Spleen (tissue), 11 donors: ENCODE measurements around the gene METTL6. TPM values are rescaled to one million over a fixed set of nuclear protein-coding genes. Genes with fewer than 3 reads are reported as not detected.
A peak's percentile ranks its signal among the peaks of the same experiment; 100 is the strongest.
"Not testable (repeated sequence)": the region's sequence is repeated elsewhere in the genome, so short reads cannot be mapped to it uniquely, and the experiment has no call there.

ENCODE experiments used
- DNase-seq: peaks from one replicate; pipeline ENCODE4 v3.0.0-alpha.2; 2020
- H3K27ac ChIP-seq, 8 donors: fragments of 200-600 bp; sonication (generic) in 7 of 8; 1 replicate in 4 of 8; 2 replicates in 4 of 8; pipeline versions ENCODE4 v1.5.0 to v1.8.0; 2016 to 2021; ENCODE audit warnings: inconsistent platforms in 4 of 8, mild to moderate bottlenecking in 4 of 8, moderate library complexity in 1 of 8
- H3K27me3 ChIP-seq, 7 donors: fragments of 200-600 bp; sonication (generic) in 6 of 7; replicated peaks in 1 of 7; 1 replicate in 4 of 7; 2 replicates in 3 of 7; pipeline versions ENCODE4 v1.5.0 to v1.8.0; 2016 to 2021; ENCODE audit warnings: inconsistent platforms in 3 of 7, mild to moderate bottlenecking in 1 of 7
- H3K36me3 ChIP-seq, 6 donors: fragments of 200-600 bp; sonication (generic) in 5 of 6; 1 replicate in 4 of 6; 2 replicates in 2 of 6; pipeline versions ENCODE4 v1.5.0 to v1.8.0; 2016 to 2021; ENCODE audit warnings: inconsistent platforms in 2 of 6
- H3K4me1 ChIP-seq, 6 donors: fragments of 200-600 bp; sonication (generic) in 5 of 6; 1 replicate in 3 of 6; 2 replicates in 3 of 6; pipeline versions ENCODE4 v1.5.0 to v1.8.0; 2016 to 2021; ENCODE audit warnings: inconsistent platforms in 3 of 6
- H3K4me3 ChIP-seq, 8 donors: fragments of 200-600 bp; sonication (generic) in 7 of 8; 1 replicate in 4 of 8; 2 replicates in 4 of 8; pipeline versions ENCODE4 v1.5.0 to v1.8.0; 2016 to 2021; ENCODE audit warnings: inconsistent platforms in 4 of 8, mild to moderate bottlenecking in 4 of 8, moderate library complexity in 2 of 8
- H3K9me3 ChIP-seq, 8 donors: fragments of 200-600 bp; sonication (generic) in 7 of 8; 1 replicate in 4 of 8; 2 replicates in 4 of 8; pipeline versions ENCODE4 v1.5.0 to v1.8.0; 2016 to 2021; ENCODE audit warnings: inconsistent platforms in 4 of 8
- POLR2A ChIP-seq, 3 donors: fragments of 450-650 bp; IDR thresholded peaks; one replicate each; pipeline ENCODE4 v1.5.1; 2017; ENCODE audit warnings: antibody characterized with exemption in 3 of 3, mild to moderate bottlenecking in 1 of 3
- POLR2AphosphoS5 ChIP-seq, 3 donors: sonication (generic); formaldehyde crosslinking; IDR thresholded peaks; one replicate each; pipeline ENCODE4 v1.5.1; 2017; ENCODE audit warnings: antibody characterized with exemption in 3 of 3
- WGBS, 5 donors: extraction: QIAGEN DNeasy Blood & Tissue Kit in 3 of 5; methylation state at CpG; one replicate each; pipeline versions ENCODE4 v1.1.5 to v1.1.7; 2013 to 2018; 5-methylcytosine and 5-hydroxymethylcytosine counted together
- intact Hi-C: fragments of 100-400 bp; cut with DNase I; formaldehyde crosslinking; loops from one replicate; pipeline ENCODE4 v1.15.0; 2023; ENCODE audit warnings: low total_unique reads
- polyA plus RNA-seq, 3 donors: library from polyadenylated mRNA; stranded (reverse); fragments of 200-250 nt; gene quantifications; one replicate each; pipeline ENCODE4 v1.2.1, GENCODE V29; 2013
- total RNA-seq, 7 donors: library from RNA; depleted of rRNA in 3 of 7; stranded (reverse); fragments of >200 nt in 3 of 7; fragmentation: NEBNext Ultra II Directional in 4 of 7; extraction: Animal tissue kit (Norgen Biotek cat#: 25700) in 4 of 7; gene quantifications; one replicate each; pipeline versions ENCODE4 v1.1.0 to v1.2.1, GENCODE V29; 2016 to 2021
- TF ChIP-seq, protein P1 (sequence below), 11 experiments: fragments of 200-600 bp in 7 of 11; fragments of 450-650 bp in 4 of 11; sonication (generic) in 4 of 11; IDR thresholded peaks in 8 of 11; conservative IDR thresholded peaks in 3 of 11; 1 replicate in 7 of 11; 2 replicates in 4 of 11; pipeline versions ENCODE4 v1.4.0 to v1.8.0; 2016 to 2021; ENCODE audit warnings: antibody characterized with exemption in 11 of 11, inconsistent platforms in 4 of 11, mild to moderate bottlenecking in 1 of 11
- donor health status: healthy with polysubstance abuse.
- donor health status: DM: no; HTN: no; CAD: no; lungs with moderate emphysema.
- donor health status: DM: no; HTN: no; CAD: no.
- donor health status: Bipolar disorder and iron deficiency.
- donor health status: healthy.
- donor health status: DM: no; HTN: no; CAD: no.
- donor health status: DM: yes; HTN: yes; CAD: no.

Gene METTL6
- total and polyA plus RNA-seq, 10 donors: 6.4 to 18.8 (median 14.2) TPM

DNA sequence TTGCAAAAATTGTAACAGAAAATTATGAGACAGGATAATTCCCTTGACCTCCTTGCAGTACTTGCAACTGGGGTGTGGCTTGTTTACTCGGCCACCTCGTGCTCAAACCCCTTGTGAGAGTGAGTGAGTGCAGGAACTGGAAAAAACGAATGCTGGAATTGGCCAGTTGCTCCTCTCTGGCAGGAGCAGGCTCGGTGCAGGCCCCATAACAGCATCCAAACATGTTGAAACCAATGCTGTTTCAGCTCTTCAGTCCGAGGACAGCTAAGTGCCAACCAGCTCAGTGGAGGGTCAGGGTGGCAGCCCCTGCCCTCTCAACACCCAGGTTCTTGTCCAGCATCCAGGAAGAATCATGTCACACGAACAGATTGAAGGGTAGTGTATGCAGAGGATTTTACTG is 36.9 kb downstream of the METTL6 start:
- 61 to 72% (median 65%) methylated on average over 6 of the region's 6 CpGs for WGBS, 5 donors
- H3K9me3 ChIP-seq: peaks cover 0 to 16% (median 13%) of the 10 kb centered on the region in 8 donors
- TF ChIP-seq POLR2AphosphoS5 (IDR thresholded peaks at IDR 0.05) (no peak), POLR2A (IDR thresholded peaks at IDR 0.05) (no peak)
- TF ChIP-seq, protein P1, sequence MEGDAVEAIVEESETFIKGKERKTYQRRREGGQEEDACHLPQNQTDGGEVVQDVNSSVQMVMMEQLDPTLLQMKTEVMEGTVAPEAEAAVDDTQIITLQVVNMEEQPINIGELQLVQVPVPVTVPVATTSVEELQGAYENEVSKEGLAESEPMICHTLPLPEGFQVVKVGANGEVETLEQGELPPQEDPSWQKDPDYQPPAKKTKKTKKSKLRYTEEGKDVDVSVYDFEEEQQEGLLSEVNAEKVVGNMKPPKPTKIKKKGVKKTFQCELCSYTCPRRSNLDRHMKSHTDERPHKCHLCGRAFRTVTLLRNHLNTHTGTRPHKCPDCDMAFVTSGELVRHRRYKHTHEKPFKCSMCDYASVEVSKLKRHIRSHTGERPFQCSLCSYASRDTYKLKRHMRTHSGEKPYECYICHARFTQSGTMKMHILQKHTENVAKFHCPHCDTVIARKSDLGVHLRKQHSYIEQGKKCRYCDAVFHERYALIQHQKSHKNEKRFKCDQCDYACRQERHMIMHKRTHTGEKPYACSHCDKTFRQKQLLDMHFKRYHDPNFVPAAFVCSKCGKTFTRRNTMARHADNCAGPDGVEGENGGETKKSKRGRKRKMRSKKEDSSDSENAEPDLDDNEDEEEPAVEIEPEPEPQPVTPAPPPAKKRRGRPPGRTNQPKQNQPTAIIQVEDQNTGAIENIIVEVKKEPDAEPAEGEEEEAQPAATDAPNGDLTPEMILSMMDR (IDR thresholded peaks at IDR 0.05 in 8 of 11, conservative IDR thresholded peaks at IDR 0.05 in 3 of 11): no peak
- H3K4me1 ChIP-seq: peaks cover 0 to 37% (median 28%) of the 10 kb centered on the region in 6 donors
- intact Hi-C loops: no loop called here
- H3K36me3 ChIP-seq: no peaks in the 10 kb centered on the region
- H3K27me3 ChIP-seq: no peaks in the 10 kb centered on the region
- H3K4me3 ChIP-seq: no peak overlapping the region
- no peak overlapping the region for H3K27ac ChIP-seq
- DNase-seq: no peak

DNA sequence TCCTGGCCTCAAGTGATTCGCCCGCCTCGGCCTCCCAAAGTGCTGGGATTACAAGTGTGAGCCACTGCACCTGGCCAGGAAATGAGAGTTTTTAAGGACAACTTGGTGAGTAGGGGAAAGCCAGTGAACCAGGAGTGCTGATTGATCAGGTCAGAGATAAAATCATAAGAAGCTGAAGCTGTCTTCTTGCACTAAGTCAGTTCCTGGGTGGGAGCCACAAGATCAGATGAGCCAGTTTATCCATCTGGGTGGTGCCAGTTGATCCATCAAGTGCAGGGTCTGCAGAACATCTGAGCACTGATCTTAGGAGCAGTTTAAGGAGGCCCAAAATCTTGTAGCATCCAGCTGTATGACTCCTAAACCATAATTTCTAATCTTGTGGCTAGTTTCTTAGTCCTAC is 39.0 kb downstream of the METTL6 start:
- peak overlapping the region in 3 of 8 donors; percentile 77 to 87 (median 83) for H3K27ac ChIP-seq
- WGBS, 5 donors: 78 to 85% (median 80%) methylated on average over 2 to 3 of the region's 3 CpGs
- DNase-seq, H3K27me3 ChIP-seq, intact Hi-C loops, H3K4me3 ChIP-seq, H3K36me3 ChIP-seq: not testable (repeated sequence)
- peaks cover 0 to 17% (median 13%) of the 10 kb centered on the region in 8 donors for H3K9me3 ChIP-seq
- H3K4me1 ChIP-seq: peaks cover 0 to 57% (median 43%) of the 10 kb centered on the region in 6 donors

DNA sequence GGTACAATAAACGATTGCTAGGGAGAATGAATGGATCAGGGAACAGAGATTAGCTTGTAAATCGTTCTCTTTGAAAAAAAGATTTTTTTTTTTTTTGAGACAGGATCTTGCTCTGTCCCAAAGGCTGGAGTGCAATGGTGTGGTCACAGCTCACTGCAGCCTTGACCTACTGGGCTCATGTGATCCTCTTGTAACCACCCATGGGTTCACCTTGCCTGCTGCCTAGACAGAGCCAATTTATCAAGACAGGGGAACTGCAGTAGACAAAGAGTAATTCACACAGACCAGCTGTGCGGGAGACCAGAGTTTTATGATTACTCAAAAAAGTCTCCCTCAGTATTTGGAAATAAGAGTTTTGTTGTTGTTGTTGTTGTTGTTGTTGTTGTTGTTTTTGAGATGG is 39.6 kb downstream of the METTL6 start:
- no peaks in the 10 kb centered on the region for H3K27me3 ChIP-seq
- peaks cover 0 to 60% (median 46%) of the 10 kb centered on the region in 6 donors for H3K4me1 ChIP-seq
- H3K36me3 ChIP-seq: no peaks in the 10 kb centered on the region
- WGBS, 5 donors: 67 to 77% (median 71%) methylated on average over 3 of the region's 3 CpGs
- H3K4me3 ChIP-seq: no peak overlapping the region
- TF ChIP-seq POLR2A (IDR thresholded peaks at IDR 0.05) (no peak), POLR2AphosphoS5 (IDR thresholded peaks at IDR 0.05) (no peak)
- TF ChIP-seq, protein P1 (IDR thresholded peaks at IDR 0.05 in 8 of 11, conservative IDR thresholded peaks at IDR 0.05 in 3 of 11): no peak
- DNase-seq: no peak
- peaks cover 0 to 17% (median 13%) of the 10 kb centered on the region in 8 donors for H3K9me3 ChIP-seq
- H3K27ac ChIP-seq: peak overlapping the region in 5 of 8 donors; percentile 23 to 87 (median 77)
- intact Hi-C loops: no loop called here

DNA sequence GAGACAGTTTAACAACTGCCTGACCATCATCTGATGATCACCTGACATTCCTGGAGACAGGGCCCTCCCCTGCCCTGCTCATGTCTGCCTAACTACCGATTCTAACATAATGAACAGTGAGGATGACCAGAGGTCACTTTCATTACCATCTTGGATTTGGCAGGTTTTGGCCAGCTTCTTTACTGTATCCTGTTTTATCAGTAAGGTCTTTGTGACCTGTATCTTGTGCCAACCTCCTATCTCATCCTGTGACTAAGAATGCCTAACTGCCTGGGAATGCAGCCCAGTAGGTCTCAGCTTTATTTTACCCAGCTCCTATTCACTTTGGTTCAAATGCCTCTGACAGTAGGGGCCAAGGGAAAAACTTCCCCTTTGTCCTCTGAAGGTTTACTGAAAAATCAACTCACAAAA is 40.2 kb downstream of the METTL6 start:
- no peaks in the 10 kb centered on the region for H3K36me3 ChIP-seq
- H3K4me3 ChIP-seq: no peak overlapping the region
- no peaks in the 10 kb centered on the region for H3K27me3 ChIP-seq
- peaks cover 0 to 65% (median 46%) of the 10 kb centered on the region in 6 donors for H3K4me1 ChIP-seq
- no peak for DNase-seq
- intact Hi-C loops: no loop called here
- peaks cover 0 to 17% (median 13%) of the 10 kb centered on the region in 8 donors for H3K9me3 ChIP-seq
- peak overlapping the region in 5 of 8 donors; percentile 23 to 87 (median 77) for H3K27ac ChIP-seq
- TF ChIP-seq POLR2A (IDR thresholded peaks at IDR 0.05) (no peak), POLR2AphosphoS5 (IDR thresholded peaks at IDR 0.05) (no peak)
- TF ChIP-seq, protein P1 (IDR thresholded peaks at IDR 0.05 in 8 of 11, conservative IDR thresholded peaks at IDR 0.05 in 3 of 11): no peak
- WGBS, 5 donors: 63 to 82% (median 71%) methylated on average over 1 of the region's 1 CpG

DNA sequence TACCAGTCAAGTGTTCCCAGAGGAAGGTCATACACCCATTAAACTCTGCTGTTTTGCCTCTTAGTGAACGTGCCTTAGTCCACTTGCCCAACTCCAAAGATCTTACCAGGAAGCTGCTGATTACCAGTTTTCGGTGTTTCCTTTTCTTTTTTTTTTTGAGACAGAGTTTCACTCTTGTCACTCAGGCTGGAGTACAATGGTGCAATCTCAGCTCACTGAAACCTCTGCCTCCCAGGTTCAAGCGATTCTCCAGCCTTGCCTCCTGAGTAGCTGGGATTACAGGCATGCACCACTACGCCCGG is 40.7 kb downstream of the METTL6 start:
- Histone ChIP-seq H3K9me3 (peaks cover 0 to 17% (median 13%) of the 10 kb centered on the region in 8 donors), H3K4me1 (peaks cover 0 to 68% (median 46%) of the 10 kb centered on the region in 6 donors), H3K27ac (peak overlapping the region in 5 of 8 donors; percentile 76 to 87 (median 77))
- DNase-seq, intact Hi-C loops, H3K36me3 ChIP-seq, H3K27me3 ChIP-seq, H3K4me3 ChIP-seq: not testable (repeated sequence)
- 70 to 81% (median 73%) methylated on average over 5 of the region's 5 CpGs for WGBS, 5 donors
